Uterus (tissue), 2 donors: ENCODE data around the gene FADS3.

Source experiments
- CTCF ChIP-seq, 4 experiments: fragments of 200-600 bp in 2 of 4; fragments of 450-650 bp in 2 of 4; sonication (generic) in 2 of 4; IDR thresholded peaks; one replicate each; pipeline ENCODE4 v1.5.1; 2016 to 2019; ENCODE audit warnings: antibody characterized with exemption in 4 of 4, mild to moderate bottlenecking in 2 of 4, moderate library complexity in 1 of 4
- POLR2A ChIP-seq, 2 donors: fragments of 450-650 bp; IDR thresholded peaks; one replicate each; pipeline ENCODE4 v1.6.1; 2016; ENCODE audit warnings: antibody characterized with exemption in 2 of 2, mild to moderate bottlenecking in 1 of 2, moderate library complexity in 1 of 2

GRCh38 chr11:61899146-61899841, 7.9 kb upstream of the FADS3 start:
- peak; percentile 99 to 100 (median 100) for TF ChIP-seq CTCF (IDR thresholded peaks at IDR 0.05)
- TF ChIP-seq POLR2A (IDR thresholded peaks at IDR 0.05), result peak in 1 of 2 donors; percentile 33
